Ectodermal cell (in vitro differentiated cells): ENCODE results near the gene IRX4.

Experiments
- H3K27ac ChIP-seq: 2 replicates; pipeline ENCODE4 v1.7.0; 2013; ENCODE audit warnings: mild to moderate bottlenecking, low read depth, low read length; ENCODE audit not compliant: insufficient read depth, poor library complexity, severe bottlenecking
- H3K27me3 ChIP-seq: 2 replicates; pipeline ENCODE4 v1.7.0; 2013; ENCODE audit warnings: mild to moderate bottlenecking, low read length; ENCODE audit not compliant: insufficient read depth, control insufficient read depth, poor library complexity, severe bottlenecking
- H3K36me3 ChIP-seq: one replicate; pipeline ENCODE4 v1.7.0; 2013; ENCODE audit warnings: low read length; ENCODE audit not compliant: control insufficient read depth, insufficient read depth
- H3K4me1 ChIP-seq: one replicate; pipeline ENCODE4 v1.7.0; 2013; ENCODE audit warnings: low read length; ENCODE audit not compliant: control insufficient read depth, insufficient read depth
- H3K4me3 ChIP-seq: 2 replicates; pipeline ENCODE4 v1.7.0; 2013; ENCODE audit warnings: low read depth, low read length, control low read depth; ENCODE audit not compliant: insufficient read depth
- H3K9me3 ChIP-seq: 2 replicates; pipeline ENCODE4 v1.7.0; 2013; ENCODE audit warnings: mild to moderate bottlenecking, low read length, moderate library complexity; ENCODE audit not compliant: control insufficient read depth
- WGBS, 2 experiments: methylation state at CpG; one replicate each; pipeline ENCODE4 v1.1.7; 2013; ENCODE audit warnings: missing lambda C conversion rate in 2 of 2; 5-methylcytosine and 5-hydroxymethylcytosine counted together

The IRX4 gene

DNA sequence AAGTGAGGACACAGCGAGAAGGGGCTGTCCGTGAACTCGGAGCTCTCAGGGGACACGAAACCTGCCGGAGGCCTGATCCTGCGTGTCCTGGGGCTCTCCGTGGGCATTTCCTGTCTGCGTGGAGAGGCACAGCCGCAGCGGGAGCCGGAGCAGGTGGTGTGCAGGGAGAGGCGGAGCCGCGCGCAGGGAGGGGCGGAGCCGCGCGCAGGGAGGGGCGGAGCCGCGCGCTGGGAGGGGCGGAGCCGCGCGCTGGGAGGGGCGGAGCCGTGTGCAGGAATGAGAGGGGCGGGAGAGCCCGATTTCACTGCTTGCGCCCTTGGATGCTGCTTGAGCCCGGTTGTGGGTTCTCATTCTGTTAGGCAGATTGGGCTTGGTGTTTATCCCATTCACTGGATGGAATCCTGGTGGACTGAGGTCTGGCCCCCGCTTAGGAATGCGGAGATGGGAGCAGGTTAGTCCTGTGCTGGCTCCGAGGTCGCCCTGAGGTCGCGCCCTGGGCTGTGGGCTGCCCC is 54.8 kb downstream of the IRX4 start:
- Histone ChIP-seq H3K4me1 (peaks cover 18% of the 10 kb centered on the region), H3K27me3 (no peaks in the 10 kb centered on the region), H3K27ac (no peak overlapping the region), H3K4me3 (no peak overlapping the region), H3K36me3 (no peaks in the 10 kb centered on the region), H3K9me3 (no peaks in the 10 kb centered on the region)
- WGBS, 2 experiments: 82 to 84% methylated on average over 39 of the region's 39 CpGs
